C4-2B (cell line): ENCODE results near the gene OR10H1.
"Not testable (repeated sequence)": the region's sequence is repeated elsewhere in the genome, so short reads cannot be mapped to it uniquely, and the experiment has no call there.

Experiments
- H3K27ac ChIP-seq: fragments of 450-650 bp; 2 replicates; pipeline ENCODE4 v1.5.1; 2017
- ZFX ChIP-seq: fragments of 450-650 bp; IDR thresholded peaks from 2 replicates; pipeline ENCODE4 v1.6.1; 2017
- TF ChIP-seq, protein P1 (sequence below): fragments of 450-650 bp; conservative IDR thresholded peaks from 2 replicates; pipeline ENCODE4 v1.5.1; 2017; ENCODE audit warnings: mild to moderate bottlenecking

OR10H1 gene

DNA sequence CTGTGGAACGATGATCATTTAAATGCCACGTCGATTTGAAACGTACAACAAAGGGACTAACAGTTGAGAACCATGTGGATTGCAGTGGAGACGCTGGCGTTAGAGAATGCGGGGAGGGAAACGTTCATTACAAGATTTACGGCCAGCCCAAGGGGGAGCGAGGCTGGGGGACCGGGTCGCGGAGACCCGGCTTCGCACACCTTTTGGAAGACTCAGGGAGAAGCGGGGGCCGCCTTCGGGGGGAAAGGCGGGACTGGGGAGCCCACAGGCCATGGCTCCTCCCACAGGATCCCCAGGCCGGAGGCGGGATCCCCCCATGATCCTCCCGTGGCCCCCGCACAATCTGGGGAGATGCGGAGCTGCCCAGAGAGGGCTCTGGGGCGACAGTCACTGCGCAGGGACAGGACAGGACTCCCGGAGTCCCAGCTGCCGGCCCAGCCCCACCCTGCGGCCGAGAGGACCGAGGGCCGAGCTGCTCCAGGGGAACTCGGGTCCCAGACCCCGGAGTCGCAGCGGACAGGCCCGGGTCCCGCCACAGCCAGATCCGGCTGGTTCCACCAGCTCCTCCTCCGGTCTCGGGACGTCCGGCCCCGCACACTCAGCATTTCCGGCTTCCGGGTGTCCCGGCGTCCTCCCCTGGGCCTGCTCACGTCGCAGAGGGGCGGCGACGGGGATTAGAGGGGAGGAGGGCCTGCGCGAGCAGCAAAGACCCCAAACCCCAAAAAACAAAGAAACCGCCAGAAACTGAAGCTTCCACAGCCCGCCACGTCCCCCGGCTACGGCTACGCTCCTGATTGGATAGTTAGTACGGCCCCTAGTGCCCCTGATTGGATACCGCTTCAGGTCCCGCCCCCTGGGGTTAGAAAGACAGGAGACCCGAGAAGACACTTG is 21.1 kb upstream of the OR10H1 start:
- TF ChIP-seq, protein P1, sequence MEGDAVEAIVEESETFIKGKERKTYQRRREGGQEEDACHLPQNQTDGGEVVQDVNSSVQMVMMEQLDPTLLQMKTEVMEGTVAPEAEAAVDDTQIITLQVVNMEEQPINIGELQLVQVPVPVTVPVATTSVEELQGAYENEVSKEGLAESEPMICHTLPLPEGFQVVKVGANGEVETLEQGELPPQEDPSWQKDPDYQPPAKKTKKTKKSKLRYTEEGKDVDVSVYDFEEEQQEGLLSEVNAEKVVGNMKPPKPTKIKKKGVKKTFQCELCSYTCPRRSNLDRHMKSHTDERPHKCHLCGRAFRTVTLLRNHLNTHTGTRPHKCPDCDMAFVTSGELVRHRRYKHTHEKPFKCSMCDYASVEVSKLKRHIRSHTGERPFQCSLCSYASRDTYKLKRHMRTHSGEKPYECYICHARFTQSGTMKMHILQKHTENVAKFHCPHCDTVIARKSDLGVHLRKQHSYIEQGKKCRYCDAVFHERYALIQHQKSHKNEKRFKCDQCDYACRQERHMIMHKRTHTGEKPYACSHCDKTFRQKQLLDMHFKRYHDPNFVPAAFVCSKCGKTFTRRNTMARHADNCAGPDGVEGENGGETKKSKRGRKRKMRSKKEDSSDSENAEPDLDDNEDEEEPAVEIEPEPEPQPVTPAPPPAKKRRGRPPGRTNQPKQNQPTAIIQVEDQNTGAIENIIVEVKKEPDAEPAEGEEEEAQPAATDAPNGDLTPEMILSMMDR: no peak
- TF ChIP-seq ZFX: peak; percentile 64
- H3K27ac ChIP-seq: peak overlapping the region; percentile 100

DNA sequence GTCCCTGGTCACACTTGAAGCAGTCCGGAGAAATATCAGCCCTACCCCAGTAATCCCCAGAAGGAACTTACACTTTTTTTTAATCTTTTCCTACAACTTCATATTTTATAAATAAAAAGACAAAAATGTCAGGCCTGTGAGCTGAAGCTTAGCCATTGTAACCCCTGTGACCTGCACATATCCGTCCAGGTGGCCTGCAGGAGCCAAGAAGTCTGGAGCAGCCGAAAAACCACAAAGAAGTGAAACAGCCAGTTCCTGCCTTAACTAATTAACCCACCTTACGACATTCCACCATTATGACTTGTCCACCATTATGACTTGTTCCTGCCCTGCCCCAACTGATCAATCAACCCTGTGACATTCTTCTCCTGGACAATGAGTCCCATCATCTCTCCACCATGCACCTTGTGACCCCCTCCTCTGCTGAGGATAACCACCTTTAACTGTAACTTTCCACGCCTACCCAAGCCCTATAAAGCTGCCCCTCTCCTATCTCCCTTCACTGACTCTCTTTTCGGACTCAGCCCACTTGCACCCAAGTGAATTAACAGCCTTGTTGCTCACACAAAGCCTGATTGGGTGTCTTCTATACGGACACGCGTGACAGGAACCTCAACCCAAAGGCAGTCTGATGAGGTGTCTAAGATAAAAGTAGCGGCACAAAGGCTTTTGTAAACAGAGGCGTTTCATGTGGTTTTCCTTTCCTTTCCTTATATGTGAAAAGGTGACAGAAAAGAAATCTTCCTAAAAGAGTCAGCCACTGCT is 20.3 kb upstream of the OR10H1 start:
- peak overlapping the region; percentile 100 for H3K27ac ChIP-seq

DNA sequence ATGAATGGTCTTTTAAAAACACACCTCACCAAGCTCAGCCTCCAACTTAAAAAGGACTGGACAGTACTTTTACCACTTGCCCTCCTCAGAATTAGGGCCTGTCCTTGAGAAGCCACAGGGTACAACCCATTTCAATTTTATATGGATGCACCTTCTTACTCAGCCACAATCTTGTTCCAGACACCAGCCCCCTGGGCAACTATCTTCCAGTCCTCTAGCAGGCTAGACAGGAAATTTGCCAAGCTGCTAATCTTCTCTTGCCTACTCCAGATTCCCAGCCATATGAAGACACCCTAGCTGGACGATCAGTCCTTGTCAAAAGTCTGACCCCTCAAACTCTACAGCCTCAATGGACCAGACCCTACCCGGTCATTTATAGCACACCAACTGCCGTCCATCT is 18.8 kb upstream of the OR10H1 start:
- not testable (repeated sequence) for H3K27ac ChIP-seq

DNA sequence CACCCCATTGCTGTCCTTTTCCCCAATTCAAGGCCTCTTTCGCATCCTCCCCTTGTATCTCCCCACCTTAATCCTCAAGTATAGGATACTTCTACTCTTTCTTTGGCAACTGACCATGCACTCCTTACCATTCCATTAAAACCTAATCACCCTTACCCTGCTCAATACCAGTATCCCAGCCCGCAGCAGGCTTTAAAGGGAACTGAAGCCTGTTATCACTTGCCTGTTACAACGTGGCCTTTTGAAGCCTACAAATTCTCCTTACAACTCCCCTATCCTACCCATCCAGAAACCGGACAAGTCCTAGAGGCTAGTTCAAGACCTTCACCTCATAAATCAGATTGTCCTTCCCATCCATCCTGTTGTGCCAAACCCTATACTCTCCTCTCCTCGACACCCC is 16.2 kb upstream of the OR10H1 start:
- TF ChIP-seq, protein P1: no peak
- no peak for TF ChIP-seq ZFX
- no peak overlapping the region for H3K27ac ChIP-seq

DNA sequence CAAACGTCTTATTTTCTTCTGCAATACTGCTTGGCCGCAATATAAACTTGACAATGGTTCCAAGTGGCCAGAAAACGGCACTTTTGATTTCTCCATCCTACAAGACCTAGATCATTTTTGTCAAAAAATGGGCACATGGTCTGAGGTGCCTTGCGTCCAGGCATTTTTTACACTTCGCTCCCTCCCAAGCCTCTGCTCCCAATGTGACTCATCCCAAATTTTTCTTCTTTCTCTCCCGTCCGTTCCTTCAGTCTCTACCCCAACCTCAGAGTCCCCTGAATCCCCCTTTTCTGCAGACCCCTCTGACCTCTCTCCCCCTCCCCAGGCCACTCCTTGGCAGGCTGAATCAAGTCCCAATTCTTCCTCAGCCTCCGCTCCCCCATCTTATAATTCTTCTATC is 14.3 kb upstream of the OR10H1 start:
- TF ChIP-seq, protein P1: no peak
- TF ChIP-seq ZFX: no peak
- H3K27ac ChIP-seq: no peak overlapping the region

DNA sequence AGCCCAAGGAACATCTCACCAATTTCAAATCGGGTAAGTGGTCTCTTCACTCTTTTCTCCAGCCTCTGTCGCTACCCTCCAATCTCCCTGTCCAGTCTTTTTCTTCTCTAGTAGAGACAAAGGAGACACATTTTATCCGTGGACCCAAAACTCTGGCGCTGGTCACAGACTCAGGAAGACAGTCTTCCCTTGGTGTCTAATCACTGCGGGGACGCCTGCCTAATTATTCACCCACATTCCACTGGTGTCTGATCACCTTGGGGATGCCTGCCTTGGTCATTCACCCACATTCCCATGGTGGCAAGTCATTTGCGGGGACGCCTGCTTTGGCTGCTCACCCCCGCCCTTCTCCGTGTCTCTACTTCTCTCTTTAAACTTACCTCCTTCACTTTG is 13.8 kb upstream of the OR10H1 start:
- TF ChIP-seq ZFX: no peak
- TF ChIP-seq, protein P1: no peak
- no peak overlapping the region for H3K27ac ChIP-seq

DNA sequence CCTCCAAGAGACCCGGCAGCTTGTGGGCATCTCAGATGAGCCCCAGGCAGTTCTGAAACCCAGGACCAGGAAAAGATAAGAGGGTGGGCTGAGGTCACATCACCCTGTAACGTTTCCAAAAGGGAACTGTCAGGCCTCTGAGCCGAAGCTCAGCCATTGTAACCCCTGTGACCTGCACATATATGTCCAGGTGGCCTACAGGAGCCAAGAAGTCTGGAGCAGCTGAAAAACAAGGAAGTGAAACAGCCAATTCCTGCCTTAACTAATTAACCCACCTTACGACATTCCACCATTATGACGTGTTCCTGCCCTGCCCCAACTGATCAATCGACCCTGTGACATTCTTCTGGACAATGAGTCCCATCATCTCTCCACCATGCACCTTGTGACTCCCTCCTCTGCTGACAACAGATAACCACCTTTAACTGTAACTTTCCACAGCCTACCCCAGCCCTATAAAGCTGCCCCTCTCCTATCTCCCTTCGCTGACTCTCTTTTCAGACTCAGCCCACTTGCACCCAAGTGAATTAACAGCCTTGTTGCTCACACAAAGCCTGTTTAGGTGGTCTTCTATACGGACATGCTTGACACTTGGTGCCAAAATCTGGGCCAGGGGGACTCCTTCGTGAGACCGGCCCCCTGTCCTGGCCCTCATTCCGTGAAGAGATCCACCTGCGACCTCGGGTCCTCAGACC is 13.3 kb upstream of the OR10H1 start:
- H3K27ac ChIP-seq: not testable (repeated sequence)

DNA sequence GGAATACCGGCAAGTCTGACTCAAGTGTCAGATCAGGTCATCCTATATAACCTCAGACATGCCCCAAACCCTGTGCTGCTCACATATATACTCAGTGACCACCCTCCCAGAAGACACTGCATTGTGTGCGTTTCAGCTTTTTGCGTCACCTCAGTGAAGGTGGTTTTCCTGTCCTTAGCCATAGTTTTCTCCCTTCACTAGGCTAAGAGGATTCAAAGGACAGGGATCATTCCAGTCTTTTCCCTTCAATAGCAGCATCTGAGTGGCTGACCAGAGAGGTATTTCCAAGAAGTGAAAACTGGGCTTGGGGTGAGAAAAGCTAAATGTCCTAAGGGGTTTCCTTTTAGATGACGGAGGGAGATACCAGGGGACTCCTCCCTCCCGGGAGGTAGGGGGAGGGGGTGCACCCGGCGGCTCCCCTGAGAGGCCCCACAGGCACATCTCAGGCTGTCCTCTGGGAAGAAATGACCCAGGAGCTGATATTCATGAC is 12.7 kb upstream of the OR10H1 start:
- TF ChIP-seq ZFX: no peak
- TF ChIP-seq, protein P1: no peak
- no peak overlapping the region for H3K27ac ChIP-seq
